ENCODE results near the gene PCGF2. TPM values are rescaled to one million over a fixed set of nuclear protein-coding genes. Genes with fewer than 3 reads are reported as not detected.

The PCGF2 gene
- 50.7 to 56.1 TPM (median 55.2 TPM) in 3 replicates for total RNA-seq
- long read RNA-seq, partial matches to known transcripts: 6 of 14 reads
- long read RNA-seq, other reads (novel, unspliced or antisense): 7 of 14 reads

- peak within 1 kb of the TSS; percentile 84 for H3K27ac Mint-ChIP-seq (ENCODE audit: unreplicated experiment)
- peaks cover 61% of the 10 kb centered on the region for H3K4me1 Mint-ChIP-seq (ENCODE audit: low read depth)
Observed at GRCh38 chr17:38748149-38748891, at the start of gene PCGF2. PCGF2 (minus strand) TSS chr17:38748336; CDS start chr17:38740402, 7,934 bp downstream.

GRCh38 chr17:38797828-38798227 is 49.7 kb upstream of the PCGF2 start:
- peak overlapping the region; percentile 93 for H3K27ac Mint-ChIP-seq (ENCODE audit: unreplicated experiment)
- TF ChIP-seq, protein P1, sequence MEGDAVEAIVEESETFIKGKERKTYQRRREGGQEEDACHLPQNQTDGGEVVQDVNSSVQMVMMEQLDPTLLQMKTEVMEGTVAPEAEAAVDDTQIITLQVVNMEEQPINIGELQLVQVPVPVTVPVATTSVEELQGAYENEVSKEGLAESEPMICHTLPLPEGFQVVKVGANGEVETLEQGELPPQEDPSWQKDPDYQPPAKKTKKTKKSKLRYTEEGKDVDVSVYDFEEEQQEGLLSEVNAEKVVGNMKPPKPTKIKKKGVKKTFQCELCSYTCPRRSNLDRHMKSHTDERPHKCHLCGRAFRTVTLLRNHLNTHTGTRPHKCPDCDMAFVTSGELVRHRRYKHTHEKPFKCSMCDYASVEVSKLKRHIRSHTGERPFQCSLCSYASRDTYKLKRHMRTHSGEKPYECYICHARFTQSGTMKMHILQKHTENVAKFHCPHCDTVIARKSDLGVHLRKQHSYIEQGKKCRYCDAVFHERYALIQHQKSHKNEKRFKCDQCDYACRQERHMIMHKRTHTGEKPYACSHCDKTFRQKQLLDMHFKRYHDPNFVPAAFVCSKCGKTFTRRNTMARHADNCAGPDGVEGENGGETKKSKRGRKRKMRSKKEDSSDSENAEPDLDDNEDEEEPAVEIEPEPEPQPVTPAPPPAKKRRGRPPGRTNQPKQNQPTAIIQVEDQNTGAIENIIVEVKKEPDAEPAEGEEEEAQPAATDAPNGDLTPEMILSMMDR (IDR thresholded peaks at IDR 0.05): no peak
- H3K4me3 Mint-ChIP-seq (ENCODE audit: unreplicated experiment): peak overlapping the region; percentile 90
- DNase-seq (ENCODE audit: low spot score): no peak
- peaks cover 30% of the 10 kb centered on the region for H3K4me1 Mint-ChIP-seq (ENCODE audit: low read depth)
- H3K27me3 Mint-ChIP-seq (ENCODE audit: low read depth): no peaks in the 10 kb centered on the region
- peaks cover 11% of the 10 kb centered on the region for H3K36me3 Mint-ChIP-seq (ENCODE audit: low read depth)
- no peaks in the 10 kb centered on the region for H3K9me3 Mint-ChIP-seq (ENCODE audit: low read depth)

More at GRCh38 chr17:38748149-38748891, at the start of gene PCGF2:
- Mint-ChIP-seq H3K27me3 (ENCODE audit: low read depth) (no peaks in the 10 kb centered on the region), H3K36me3 (ENCODE audit: low read depth) (peaks cover 1% of the 10 kb centered on the region), H3K4me3 (ENCODE audit: unreplicated experiment) (peak within 1 kb of the TSS; percentile 81), H3K9me3 (ENCODE audit: low read depth) (no peaks in the 10 kb centered on the region)
- TF ChIP-seq, protein P1 (IDR thresholded peaks at IDR 0.05): no peak
- DNase-seq (ENCODE audit: low spot score): no peak

DNA sequence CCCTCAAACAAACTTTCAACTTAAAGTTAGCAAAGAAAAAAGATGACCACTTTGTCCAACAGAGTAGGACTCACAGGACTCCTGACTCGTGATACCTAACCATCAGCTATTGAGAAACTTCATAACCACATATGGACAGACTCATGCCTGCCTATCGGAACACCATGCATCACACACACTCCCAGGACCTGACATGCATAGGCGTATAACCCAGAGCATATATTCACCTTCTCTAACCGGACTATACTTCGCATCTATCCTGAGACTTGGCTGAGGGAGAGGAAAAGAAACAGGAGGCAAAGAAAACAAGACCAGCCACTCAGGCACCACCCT is 49.0 kb upstream of the PCGF2 start:
- TF ChIP-seq, protein P1 (IDR thresholded peaks at IDR 0.05): no peak

DNA sequence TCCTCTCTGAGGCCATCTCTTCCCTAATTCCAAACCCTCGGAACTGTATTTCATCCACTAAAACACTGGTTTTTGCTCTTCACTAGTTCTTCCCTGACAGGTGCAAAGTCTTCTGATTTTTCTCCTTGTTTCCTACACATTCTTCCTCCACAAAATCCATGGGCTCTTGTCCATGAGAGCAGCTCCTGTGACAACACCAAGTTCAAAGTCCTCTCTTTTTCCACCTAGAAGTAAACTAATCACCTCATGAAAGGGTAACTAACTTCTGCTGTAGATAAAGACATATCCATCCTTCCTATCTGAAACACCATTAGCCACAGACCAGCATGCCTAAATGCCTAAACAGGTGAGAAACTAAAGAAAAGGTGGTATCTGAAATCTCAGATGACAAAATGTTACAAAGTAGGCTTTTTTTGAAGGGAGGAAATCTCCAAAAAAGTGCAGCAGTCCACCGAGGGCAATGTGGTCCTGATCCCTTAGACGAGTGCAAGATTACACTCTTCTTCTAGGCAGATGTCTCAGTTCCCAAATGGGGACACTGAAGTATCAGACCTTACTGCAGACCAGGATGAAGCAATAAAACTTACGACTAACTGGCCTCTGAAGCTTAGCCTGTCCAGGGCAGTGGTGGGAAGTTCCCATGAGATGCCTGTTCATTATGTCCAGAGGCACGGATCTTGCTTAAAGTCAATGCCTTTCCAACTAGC is 48.5 kb upstream of the PCGF2 start:
- Mint-ChIP-seq H3K36me3 (ENCODE audit: low read depth) (peaks cover 5% of the 10 kb centered on the region), H3K4me1 (ENCODE audit: low read depth) (peaks cover 32% of the 10 kb centered on the region), H3K27ac (ENCODE audit: unreplicated experiment) (peak overlapping the region; percentile 2), H3K9me3 (ENCODE audit: low read depth) (no peaks in the 10 kb centered on the region), H3K4me3 (ENCODE audit: unreplicated experiment) (no peak overlapping the region), H3K27me3 (ENCODE audit: low read depth) (no peaks in the 10 kb centered on the region)
- TF ChIP-seq, protein P1 (IDR thresholded peaks at IDR 0.05): no peak
- no peak for DNase-seq (ENCODE audit: low spot score)

More for the DNA sequence above, 49.0 kb upstream of the PCGF2 start:
- Mint-ChIP-seq H3K27ac (ENCODE audit: unreplicated experiment) (peak overlapping the region; percentile 2), H3K27me3 (ENCODE audit: low read depth) (no peaks in the 10 kb centered on the region), H3K36me3 (ENCODE audit: low read depth) (peaks cover 7% of the 10 kb centered on the region), H3K4me1 (ENCODE audit: low read depth) (peaks cover 32% of the 10 kb centered on the region), H3K4me3 (ENCODE audit: unreplicated experiment) (peak overlapping the region; percentile 90), H3K9me3 (ENCODE audit: low read depth) (no peaks in the 10 kb centered on the region)
- no peak for DNase-seq (ENCODE audit: low spot score)

DNA sequence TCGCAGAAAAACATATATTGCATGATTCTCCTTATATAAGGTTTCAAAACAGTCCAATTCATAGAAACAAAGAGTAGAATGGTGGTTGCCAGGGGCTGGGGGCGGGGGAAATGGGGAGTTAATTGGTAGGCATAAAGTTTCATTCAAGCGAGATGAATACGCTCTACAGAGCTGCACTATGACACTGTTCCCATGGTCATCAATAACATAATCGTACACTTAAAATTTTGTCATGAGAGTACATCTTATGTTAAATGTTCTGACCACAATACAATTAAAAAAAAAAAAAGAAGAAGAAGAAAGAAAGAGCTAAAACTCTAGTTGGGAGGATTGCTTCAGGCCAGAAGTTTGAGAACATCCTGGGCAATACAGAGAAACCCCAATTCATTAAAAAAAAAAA is 46.1 kb upstream of the PCGF2 start:
- Mint-ChIP-seq H3K36me3 (ENCODE audit: low read depth) (no peaks in the 10 kb centered on the region), H3K9me3 (ENCODE audit: low read depth) (no peaks in the 10 kb centered on the region), H3K4me1 (ENCODE audit: low read depth) (peaks cover 45% of the 10 kb centered on the region), H3K27ac (ENCODE audit: unreplicated experiment) (no peak overlapping the region), H3K27me3 (ENCODE audit: low read depth) (no peaks in the 10 kb centered on the region), H3K4me3 (ENCODE audit: unreplicated experiment) (no peak overlapping the region)
- TF ChIP-seq, protein P1 (IDR thresholded peaks at IDR 0.05): no peak
- no peak for DNase-seq (ENCODE audit: low spot score)

Measured in chondrocyte (in vitro differentiated cells).